ENCODE measurements around the gene HOXB3.

DNA sequence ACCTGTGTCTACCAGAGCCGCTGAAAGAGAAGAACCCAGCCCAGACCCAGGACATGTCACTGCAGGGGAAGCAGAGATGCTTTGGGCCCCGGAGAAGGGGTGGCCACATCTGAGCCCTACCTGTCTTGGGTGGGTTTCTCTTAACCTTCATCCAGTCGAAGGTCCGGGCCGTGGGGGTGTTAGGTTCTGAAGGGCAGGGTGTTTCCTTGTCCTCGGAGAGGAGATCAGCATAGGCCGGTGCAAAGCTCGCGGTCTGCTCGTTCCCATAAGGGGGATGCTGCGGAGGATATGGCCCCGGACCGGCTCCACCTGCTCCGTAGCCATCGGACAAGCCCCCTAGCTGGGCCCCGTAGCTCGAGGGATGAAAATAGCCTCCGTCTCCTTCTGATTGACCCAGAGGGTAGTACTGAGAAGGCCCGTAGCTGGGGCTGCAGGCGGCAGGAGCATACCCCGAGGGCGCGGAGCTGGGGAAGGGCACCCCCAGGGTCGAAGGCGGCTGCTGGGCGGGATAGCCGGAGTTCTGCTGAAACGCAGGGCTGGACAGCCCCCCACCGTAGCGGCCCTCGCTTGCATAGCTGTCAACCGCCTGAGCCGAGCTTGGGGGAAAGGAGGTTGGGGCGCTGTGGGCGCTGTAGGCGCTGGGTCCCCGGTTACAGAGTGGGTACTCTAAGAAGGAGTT lies 59.7 kb downstream of the HOXB3 start:
- TF ChIP-seq, protein P1, sequence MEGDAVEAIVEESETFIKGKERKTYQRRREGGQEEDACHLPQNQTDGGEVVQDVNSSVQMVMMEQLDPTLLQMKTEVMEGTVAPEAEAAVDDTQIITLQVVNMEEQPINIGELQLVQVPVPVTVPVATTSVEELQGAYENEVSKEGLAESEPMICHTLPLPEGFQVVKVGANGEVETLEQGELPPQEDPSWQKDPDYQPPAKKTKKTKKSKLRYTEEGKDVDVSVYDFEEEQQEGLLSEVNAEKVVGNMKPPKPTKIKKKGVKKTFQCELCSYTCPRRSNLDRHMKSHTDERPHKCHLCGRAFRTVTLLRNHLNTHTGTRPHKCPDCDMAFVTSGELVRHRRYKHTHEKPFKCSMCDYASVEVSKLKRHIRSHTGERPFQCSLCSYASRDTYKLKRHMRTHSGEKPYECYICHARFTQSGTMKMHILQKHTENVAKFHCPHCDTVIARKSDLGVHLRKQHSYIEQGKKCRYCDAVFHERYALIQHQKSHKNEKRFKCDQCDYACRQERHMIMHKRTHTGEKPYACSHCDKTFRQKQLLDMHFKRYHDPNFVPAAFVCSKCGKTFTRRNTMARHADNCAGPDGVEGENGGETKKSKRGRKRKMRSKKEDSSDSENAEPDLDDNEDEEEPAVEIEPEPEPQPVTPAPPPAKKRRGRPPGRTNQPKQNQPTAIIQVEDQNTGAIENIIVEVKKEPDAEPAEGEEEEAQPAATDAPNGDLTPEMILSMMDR (IDR thresholded peaks at IDR 0.05 in 4 of 5, conservative IDR thresholded peaks at IDR 0.05 in 1 of 5): no peak
- TF ChIP-seq POLR2A (IDR thresholded peaks at IDR 0.05): no peak

All from gastrocnemius medialis (tissue), 4 donors.